ENCODE data around the gene SMARCC1.
"Not testable (repeated sequence)": the region's sequence is repeated elsewhere in the genome, so short reads cannot be mapped to it uniquely, and the experiment has no call there.

Gene SMARCC1

GRCh38 chr3:47781685-47782445, at the start of gene SMARCC1:
Gene SMARCC1, minus strand, starts transcription at chr3:47781893. Its CDS starts 96 bp downstream, at chr3:47781797.
- peak; percentile 36 to 98 (median 94) for DNase-seq

GRCh38 chr3:47829482-47829881, 47.8 kb upstream of the SMARCC1 start:
- DNase-seq: not testable (repeated sequence)

GRCh38 chr3:47825590-47825989, 43.9 kb upstream of the SMARCC1 start:
- DNase-seq: no peak

GRCh38 chr3:47824541-47825473, 43.1 kb upstream of the SMARCC1 start:
- peak in 53 of 56 donors; percentile 15 to 82 (median 61) for DNase-seq

- DNase-seq: no peak
Observed at GRCh38 chr3:47817609-47818008, 35.9 kb upstream of the SMARCC1 start.

GRCh38 chr3:47813551-47814177, 32.0 kb upstream of the SMARCC1 start:
- DNase-seq: peak in 2 of 56 donors; percentile 3 to 5

- DNase-seq: no peak
Observed at GRCh38 chr3:47804577-47804976, 22.9 kb upstream of the SMARCC1 start.

GRCh38 chr3:47803480-47804025, 21.9 kb upstream of the SMARCC1 start:
- DNase-seq: peak in 2 of 56 donors; percentile 45 to 48

GRCh38 chr3:47802734-47803479, 21.2 kb upstream of the SMARCC1 start, which contains the start of gene DHX30:
Gene DHX30, plus strand, starts transcription at chr3:47803138. Its CDS starts 7,546 bp downstream, at chr3:47810684.
- DNase-seq: peak in 55 of 56 donors; percentile 41 to 94 (median 85)

- DNase-seq: no peak
Observed at GRCh38 chr3:47799733-47800132, 18.0 kb upstream of the SMARCC1 start.

GRCh38 chr3:47794544-47794943, 12.9 kb upstream of the SMARCC1 start:
- DNase-seq: no peak

GRCh38 chr3:47792699-47793098, 11.0 kb upstream of the SMARCC1 start:
- no peak for DNase-seq

GRCh38 chr3:47791193-47791855, 9.6 kb upstream of the SMARCC1 start:
- no peak for DNase-seq

GRCh38 chr3:47783673-47784072, 2.0 kb upstream of the SMARCC1 start:
- DNase-seq: no peak

- DNase-seq: peak in 1 of 56 donors; percentile 2
Observed at GRCh38 chr3:47782446-47783308, 984 bp upstream of the SMARCC1 start.

- DNase-seq: peak in 46 of 56 donors; percentile 8 to 82 (median 70)
Observed at GRCh38 chr3:47780741-47781684, 680 bp downstream of the SMARCC1 start.

- DNase-seq: no peak
Observed at GRCh38 chr3:47778746-47779145, 2.9 kb downstream of the SMARCC1 start.

GRCh38 chr3:47772788-47773187, 8.9 kb downstream of the SMARCC1 start:
- no peak for DNase-seq
